RWPE2 (cell line): ENCODE results near the gene RNU7-1.

Experiments used
- ATAC-seq: fragments of 200-7000 bp; cut with Tn5 transposase; 3 replicates; pipeline ENCODE4 v1.9.1; 2021; ENCODE audit warnings: low read depth
- DNase-seq: peaks from one replicate; pipeline ENCODE4 v3.0.0-alpha.2; 2020; ENCODE audit warnings: low spot score
- H3K27ac ChIP-seq: fragments of 450-650 bp; 2 replicates; pipeline ENCODE4 v1.5.1; 2017; ENCODE audit warnings: mild to moderate bottlenecking; ENCODE audit not compliant: poor library complexity, severe bottlenecking
- H3K27me3 ChIP-seq: fragments of 250-450 bp; sonication (Bioruptor Pico); 2 replicates; pipeline ENCODE4 v1.5.1; 2021; ENCODE audit warnings: mild to moderate bottlenecking, moderate library complexity; ENCODE audit not compliant: insufficient read depth, poor library complexity, severe bottlenecking
- H3K36me3 ChIP-seq: fragments of 250-450 bp; sonication (Bioruptor Pico); 2 replicates; pipeline ENCODE4 v1.5.1; 2020; ENCODE audit warnings: low read depth, mild to moderate bottlenecking, moderate library complexity
- H3K4me1 ChIP-seq: fragments of 250-450 bp; sonication (Bioruptor Pico); 2 replicates; pipeline ENCODE4 v1.5.1; 2021; ENCODE audit warnings: mild to moderate bottlenecking, moderate library complexity; ENCODE audit not compliant: insufficient read depth, poor library complexity, severe bottlenecking
- H3K4me3 ChIP-seq: fragments of 250-450 bp; sonication (Bioruptor Pico); 2 replicates; pipeline ENCODE4 v1.5.1; 2021; ENCODE audit warnings: mild to moderate bottlenecking, moderate library complexity; ENCODE audit not compliant: severe bottlenecking
- H3K9me3 ChIP-seq: fragments of 250-450 bp; sonication (Bioruptor Pico); 2 replicates; pipeline ENCODE4 v1.5.1; 2021; ENCODE audit warnings: mild to moderate bottlenecking, moderate library complexity; ENCODE audit not compliant: severe bottlenecking
- TF ChIP-seq, protein P1 (sequence below): fragments of 450-650 bp; IDR thresholded peaks from one replicate; pipeline ENCODE4 v1.5.1; 2017; ENCODE audit warnings: mild to moderate bottlenecking, moderate library complexity; ENCODE audit not compliant: poor library complexity, severe bottlenecking

RNU7-1 gene

GRCh38 chr12:6925540-6926279 is 17.9 kb upstream of the RNU7-1 start:
- ATAC-seq (peak; percentile 64), DNase-seq (no peak)
- no peaks in the 10 kb centered on the region for H3K27me3 ChIP-seq
- TF ChIP-seq, protein P1, sequence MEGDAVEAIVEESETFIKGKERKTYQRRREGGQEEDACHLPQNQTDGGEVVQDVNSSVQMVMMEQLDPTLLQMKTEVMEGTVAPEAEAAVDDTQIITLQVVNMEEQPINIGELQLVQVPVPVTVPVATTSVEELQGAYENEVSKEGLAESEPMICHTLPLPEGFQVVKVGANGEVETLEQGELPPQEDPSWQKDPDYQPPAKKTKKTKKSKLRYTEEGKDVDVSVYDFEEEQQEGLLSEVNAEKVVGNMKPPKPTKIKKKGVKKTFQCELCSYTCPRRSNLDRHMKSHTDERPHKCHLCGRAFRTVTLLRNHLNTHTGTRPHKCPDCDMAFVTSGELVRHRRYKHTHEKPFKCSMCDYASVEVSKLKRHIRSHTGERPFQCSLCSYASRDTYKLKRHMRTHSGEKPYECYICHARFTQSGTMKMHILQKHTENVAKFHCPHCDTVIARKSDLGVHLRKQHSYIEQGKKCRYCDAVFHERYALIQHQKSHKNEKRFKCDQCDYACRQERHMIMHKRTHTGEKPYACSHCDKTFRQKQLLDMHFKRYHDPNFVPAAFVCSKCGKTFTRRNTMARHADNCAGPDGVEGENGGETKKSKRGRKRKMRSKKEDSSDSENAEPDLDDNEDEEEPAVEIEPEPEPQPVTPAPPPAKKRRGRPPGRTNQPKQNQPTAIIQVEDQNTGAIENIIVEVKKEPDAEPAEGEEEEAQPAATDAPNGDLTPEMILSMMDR: no peak
- peaks cover 32% of the 10 kb centered on the region for H3K4me1 ChIP-seq
- peaks cover 26% of the 10 kb centered on the region for H3K36me3 ChIP-seq
- peak overlapping the region; percentile 94 for H3K27ac ChIP-seq
- H3K4me3 ChIP-seq: peak overlapping the region; percentile 29
- no peaks in the 10 kb centered on the region for H3K9me3 ChIP-seq

GRCh38 chr12:6927379-6928021 is 16.1 kb upstream of the RNU7-1 start, which contains the start of gene ATN1:
Gene ATN1, plus strand, starts transcription at chr12:6927959. Its CDS starts 6,043 bp downstream, at chr12:6934002.
- H3K4me3 ChIP-seq: peak within 1 kb of the TSS; percentile 78
- DNase-seq: no peak
- H3K4me1 ChIP-seq: peaks cover 34% of the 10 kb centered on the region
- no peaks in the 10 kb centered on the region for H3K9me3 ChIP-seq
- H3K27me3 ChIP-seq: no peaks in the 10 kb centered on the region
- H3K27ac ChIP-seq: peak within 1 kb of the TSS; percentile 94
- ATAC-seq: peak; percentile 7; the same call in 2 of the 3 replicates
- H3K36me3 ChIP-seq: peaks cover 25% of the 10 kb centered on the region
- TF ChIP-seq, protein P1: no peak

- Histone ChIP-seq H3K4me3 (peak overlapping the region; percentile 78), H3K27ac (peak overlapping the region; percentile 94), H3K36me3 (peaks cover 21% of the 10 kb centered on the region; the same call in 1 of the 2 replicates), H3K27me3 (no peaks in the 10 kb centered on the region), H3K4me1 (peaks cover 34% of the 10 kb centered on the region), H3K9me3 (no peaks in the 10 kb centered on the region)
- ATAC-seq (no peak), DNase-seq (no peak)
- TF ChIP-seq, protein P1: no peak
Observed at GRCh38 chr12:6928022-6928702, 15.5 kb upstream of the RNU7-1 start.

GRCh38 chr12:6928703-6929407 is 14.8 kb upstream of the RNU7-1 start:
- H3K27ac ChIP-seq: peak overlapping the region; percentile 94

More at GRCh38 chr12:6928703-6929407, 14.8 kb upstream of the RNU7-1 start:
- TF ChIP-seq, protein P1: no peak
- Histone ChIP-seq H3K9me3 (no peaks in the 10 kb centered on the region), H3K36me3 (peaks cover 22% of the 10 kb centered on the region), H3K27me3 (no peaks in the 10 kb centered on the region), H3K4me3 (peak overlapping the region; percentile 78), H3K4me1 (peaks cover 37% of the 10 kb centered on the region)
- DNase-seq: no peak
- ATAC-seq: no peak
